ENCODE measurements around the gene FDXR. TPM values are rescaled to one million over a fixed set of nuclear protein-coding genes. Genes with fewer than 3 reads are reported as not detected.
A peak's percentile ranks its signal among the peaks of the same experiment; 100 is the strongest.

FDXR gene
- total and polyA plus RNA-seq, 9 of the 15 experiments (the other 6 are each of a cell fraction or from before 2014, with no cell fraction given) = 0.89 to 70.7 (median 30.9) TPM

GRCh38 chr17:74825952-74826719 lies 46.7 kb downstream of the FDXR start (continued):
- TF ChIP-seq TEAD4 (IDR thresholded peaks at IDR 0.05; ENCODE audit: low read length) = no peak
- TF ChIP-seq TEAD4 (CRISPR knock-in tag; IDR thresholded peaks at IDR 0.05; ENCODE audit: borderline replicate concordance) = no peak
- TF ChIP-seq MTA3 (IDR thresholded peaks at IDR 0.05; ENCODE audit: borderline replicate concordance) = no peak

- Histone ChIP-seq H3K9me3 (replicated peaks; ENCODE audit: control insufficient read depth, insufficient read depth, low read depth, low read length) (no peaks in the 10 kb centered on the region), H3K4me1 (replicated peaks in 1 of 2; ENCODE audit: control insufficient read depth in 2 of 2, insufficient read depth in 2 of 2, low read length in 2 of 2) (peaks cover 0 to 9% of the 10 kb centered on the region in 2 experiments; a peak in 1 of 5 replicates), H3K9ac (ENCODE audit: insufficient read depth in 1 of 2, low read depth in 2 of 2, low read length in 2 of 2) (no peak overlapping the region), H3K27ac (ENCODE audit: extremely low read depth, low read depth, low read length) (no peak overlapping the region), H3K4me3 (no peak overlapping the region), H3K4me2 (ENCODE audit: insufficient read depth, low read length) (no peak overlapping the region), H2AFZ (ENCODE audit: low read depth, low read length) (no peak overlapping the region), H3K9me1 (ENCODE audit: control insufficient read depth, insufficient read depth, low read length) (no peaks in the 10 kb centered on the region), H3K79me2 (ENCODE audit: control insufficient read depth, insufficient read depth, low read length) (no peaks in the 10 kb centered on the region), H3K27me3 (ENCODE audit: control insufficient read depth in 2 of 2, insufficient read depth in 2 of 2, low read length in 2 of 2) (no peaks in the 10 kb centered on the region), H4K20me1 (replicated peaks; ENCODE audit: control insufficient read depth, insufficient read depth, low read length) (peaks cover 11% of the 10 kb centered on the region; the same call in 1 of the 2 replicates), H3K36me3 (ENCODE audit: control insufficient read depth, insufficient read depth, low read length) (no peaks in the 10 kb centered on the region)
- TF ChIP-seq DEAF1 (CRISPR knock-in tag; IDR thresholded peaks at IDR 0.05) = no peak
- no peak for TF ChIP-seq HNRNPLL (IDR thresholded peaks at IDR 0.05; ENCODE audit: low read depth, low read length, poor library complexity, severe bottlenecking)
- TF ChIP-seq PRDM10 (IDR thresholded peaks at IDR 0.05; ENCODE audit: partially characterized antibody) = no peak
- peak; percentile 58 for TF ChIP-seq NFIC (IDR thresholded peaks at IDR 0.05)
- 79% methylated on average over 11 of the region's 11 CpGs for WGBS (ENCODE audit: insufficient coverage, low coverage, missing lambda C conversion rate)
- DNase-seq (ENCODE audit: extremely low read depth in 1 of 4, low spot score in 3 of 4) (no peak), FAIRE-seq (no peak), ATAC-seq (no peak)
- intact Hi-C loops (cut with micrococcal nuclease) = no loop called here
- in situ Hi-C loops (cut with MboI) = no loop called here
- BruUV-seq (replicated peaks) = no TSS peak
- ChIA-PET POLR2A (interaction anchor here (0.5 to 1.6 kb wide), 4 partner anchors 10 to 450 kb away, joined by 3 to 6 read pairs (median 4); no protein-coding TSS in a partner anchor), CTCF (ENCODE audit: low intra/inter-chr PET ratio) (no interaction called here)
These were observed 47.7 kb downstream of the FDXR start for GRCh38 chr17:74824961-74825627.
